Measurements from ENCODE around the gene PERM1. TPM values are rescaled to one million over a fixed set of nuclear protein-coding genes. Genes with fewer than 3 reads are reported as not detected.
A peak's percentile ranks its signal among the peaks of the same experiment; 100 is the strongest.

The PERM1 gene
- total and polyA plus RNA-seq, 2 of the 13 experiments (the other 11 are each of a cell fraction or from before 2014, with no cell fraction given): 0.04 to 0.29 TPM

GRCh38 chr1:966704-967300 lies 15.1 kb downstream of the PERM1 start (continued):
- 0 out of 2 replicates have a peak, but pooled peaks have one; percentile 13 for TF ChIP-seq MNT (IDR thresholded peaks at IDR 0.05)
- no peak for TF ChIP-seq ZNF576 (CRISPR knock-in tag; IDR thresholded peaks at IDR 0.05)
- no peak for TF ChIP-seq ZNF20 (CRISPR knock-in tag; IDR thresholded peaks at IDR 0.05)
- no peak for TF ChIP-seq PCBP2 (optimal IDR thresholded peaks at IDR 0.05; ENCODE audit: low read depth, low read length, poor library complexity, severe bottlenecking)
- peak; percentile 57; the same call in 1 of the 2 replicates for TF ChIP-seq ZNF691 (CRISPR knock-in tag; IDR thresholded peaks at IDR 0.05; ENCODE audit: borderline replicate concordance, low read depth)
- no peak for TF ChIP-seq NR1H2 (CRISPR knock-in tag; IDR thresholded peaks at IDR 0.05; ENCODE audit: borderline replicate concordance, low read depth)
- TF ChIP-seq ZBTB7B (CRISPR knock-in tag; IDR thresholded peaks at IDR 0.05): peak; percentile 36; the same call in 1 of the 2 replicates
- 0 out of 2 replicates have a peak, but pooled peaks have one; percentile 37 for TF ChIP-seq ZNF34 (CRISPR knock-in tag; IDR thresholded peaks at IDR 0.05; ENCODE audit: borderline replicate concordance)
- TF ChIP-seq ZC3H4 (CRISPR knock-in tag; IDR thresholded peaks at IDR 0.05; ENCODE audit: borderline replicate concordance): no peak
- no peak for TF ChIP-seq SMC3 (IDR thresholded peaks at IDR 0.05; ENCODE audit: low read length)
- TF ChIP-seq PAWR (CRISPR knock-in tag; IDR thresholded peaks at IDR 0.05; ENCODE audit: borderline replicate concordance): no peak
- 0 out of 2 replicates have a peak, but pooled peaks have one; percentile 52 for TF ChIP-seq SP4 (CRISPR knock-in tag; IDR thresholded peaks at IDR 0.05)
- peak; percentile 37; the same call in 1 of the 2 replicates for TF ChIP-seq ZNF574 (CRISPR knock-in tag; IDR thresholded peaks at IDR 0.05)
- TF ChIP-seq SRSF9 (IDR thresholded peaks at IDR 0.05; ENCODE audit: borderline replicate concordance, insufficient read depth, low read depth, low read length, poor library complexity, severe bottlenecking): no peak
- TF ChIP-seq NFYC (CRISPR knock-in tag; IDR thresholded peaks at IDR 0.05): no peak
- no peak for TF ChIP-seq ATF4 (CRISPR knock-in tag; IDR thresholded peaks at IDR 0.05)
- 0 out of 2 replicates have a peak, but pooled peaks have one; percentile 17 for TF ChIP-seq YEATS2 (CRISPR knock-in tag; IDR thresholded peaks at IDR 0.05; ENCODE audit: borderline replicate concordance)
- TF ChIP-seq TCF12 (IDR thresholded peaks at IDR 0.05): no peak
- no peak for TF ChIP-seq TCF12 (CRISPR knock-in tag; IDR thresholded peaks at IDR 0.05)
- TF ChIP-seq MIER3 (CRISPR knock-in tag; IDR thresholded peaks at IDR 0.05; ENCODE audit: borderline replicate concordance): 0 out of 2 replicates have a peak, but pooled peaks have one; percentile 16
- TF ChIP-seq ZNF530 (CRISPR knock-in tag; IDR thresholded peaks at IDR 0.05; ENCODE audit: low read depth): no peak
- TF ChIP-seq YEATS4 (CRISPR knock-in tag; IDR thresholded peaks at IDR 0.05; ENCODE audit: borderline replicate concordance): 0 out of 2 replicates have a peak, but pooled peaks have one; percentile 30
- no peak for TF ChIP-seq ATAD3A (CRISPR knock-in tag; IDR thresholded peaks at IDR 0.05)
